Psoas muscle (tissue), 8 donors: Measurements from ENCODE around the gene DMGDH. TPM values are rescaled to one million over a fixed set of nuclear protein-coding genes. Genes with fewer than 3 reads are reported as not detected.

Experiments used
- ATAC-seq, 4 donors: fragments of 200-7000 bp; cut with Tn5 transposase; one replicate each; pipeline ENCODE4 v1.9.1; 2020; ENCODE audit warnings: moderate library complexity in 3 of 4, mild to moderate bottlenecking in 2 of 4
- DNase-seq, 2 donors: peaks; one replicate each; pipeline ENCODE4 v3.0.0-alpha.2; 2020
- H3K27ac ChIP-seq: fragments of 200-600 bp; one replicate; pipeline ENCODE4 v1.8.0; 2022
- H3K27me3 ChIP-seq, 3 donors: fragments of 200-600 bp in 1 of 3; one replicate each; pipeline versions ENCODE4 v1.6.1 to v1.8.0; 2013 to 2022; ENCODE audit warnings: low read length in 2 of 3, mild to moderate bottlenecking in 2 of 3, moderate library complexity in 1 of 3; ENCODE audit not compliant: insufficient read depth in 3 of 3
- H3K36me3 ChIP-seq, 2 donors: fragments of 200-600 bp in 1 of 2; one replicate each; pipeline versions ENCODE4 v1.6.1 to v1.8.0; 2013 to 2022; ENCODE audit warnings: low read depth in 1 of 2, mild to moderate bottlenecking in 1 of 2, moderate library complexity in 1 of 2; ENCODE audit not compliant: insufficient read depth in 1 of 2
- H3K4me1 ChIP-seq: fragments of 200-600 bp; one replicate; pipeline ENCODE4 v1.8.0; 2022
- H3K4me3 ChIP-seq: fragments of 200-600 bp; one replicate; pipeline ENCODE4 v1.8.0; 2022; ENCODE audit warnings: mild to moderate bottlenecking
- H3K9me3 ChIP-seq: fragments of 200-600 bp; one replicate; pipeline ENCODE4 v1.8.0; 2022
- CTCF ChIP-seq: fragments of 200-600 bp; IDR thresholded peaks from one replicate; pipeline ENCODE4 v1.8.0; 2022; ENCODE audit warnings: antibody characterized with exemption
- WGBS, 3 donors: extraction: QIAGEN DNeasy Blood & Tissue Kit; methylation state at CpG; one replicate each; pipeline versions ENCODE4 v1.1.6 to v1.1.7; 2013; 5-methylcytosine and 5-hydroxymethylcytosine counted together
- intact Hi-C, 2 donors: fragments of 100-400 bp; cut with DNase I; formaldehyde crosslinking; loops; one replicate each; pipeline versions ENCODE4 v1.11.0 to v1.14.2; 2022
- polyA plus RNA-seq, 3 donors: library from polyadenylated mRNA; stranded (reverse); fragments of 200-250 nt; gene quantifications; one replicate each; pipeline ENCODE4 v1.2.3, GENCODE V29; 2013
- total RNA-seq, 4 donors: library from RNA; stranded (reverse); fragmentation: NEBNext Ultra II Directional in 2 of 4; extraction: Animal tissue kit (Norgen Biotek cat#: 25700) in 2 of 4; gene quantifications; one replicate each; pipeline versions ENCODE4 v1.2.1 to v1.2.4, GENCODE V29; 2021 to 2023
- donor health status: healthy with polysubstance abuse.
- donor health status: DM: no; HTN: no; CAD: no; lungs with moderate emphysema.
- donor health status: Bipolar disorder and iron deficiency.
- donor health status: healthy.
- donor health status: DM: yes; HTN: yes; CAD: no.
- donor health status: DM: no; HTN: no; CAD: no.
- donor health status: DM: no; HTN: no; CAD: no.
- donor health status: DM: yes; HTN: yes; CAD: no.

Gene DMGDH
- total and polyA plus RNA-seq, 7 donors = 0.16 to 2.8 (median 1.7) TPM

GRCh38 chr5:79008362-79008761 is 61.1 kb downstream of the DMGDH start:
- H3K4me3 ChIP-seq = no peak overlapping the region
- intact Hi-C loops = no loop called here
- no peaks in the 10 kb centered on the region for H3K4me1 ChIP-seq
- DNase-seq (no peak), ATAC-seq (no peak)
- H3K36me3 ChIP-seq = no peaks in the 10 kb centered on the region
- no peaks in the 10 kb centered on the region for H3K9me3 ChIP-seq
- 64 to 94% (median 94%) methylated on average over 3 of the region's 3 CpGs for WGBS, 3 donors
- H3K27me3 ChIP-seq = no peaks in the 10 kb centered on the region
- H3K27ac ChIP-seq = no peak overlapping the region
- TF ChIP-seq CTCF = no peak

GRCh38 chr5:79007872-79008271 is 61.6 kb downstream of the DMGDH start:
- ATAC-seq = no peak
- WGBS, 3 donors = 79 to 99% (median 98%) methylated on average over 3 of the region's 3 CpGs
- Histone ChIP-seq H3K36me3 (no peaks in the 10 kb centered on the region), H3K9me3 (no peaks in the 10 kb centered on the region), H3K27ac (no peak overlapping the region), H3K4me3 (no peak overlapping the region), H3K27me3 (no peaks in the 10 kb centered on the region), H3K4me1 (no peaks in the 10 kb centered on the region)
- intact Hi-C loops = no loop called here
- no peak for DNase-seq
- no peak for TF ChIP-seq CTCF

GRCh38 chr5:79005936-79006631 is 63.4 kb downstream of the DMGDH start:
- no peak overlapping the region for H3K4me3 ChIP-seq
- TF ChIP-seq CTCF = no peak
- no peaks in the 10 kb centered on the region for H3K36me3 ChIP-seq
- H3K4me1 ChIP-seq = no peaks in the 10 kb centered on the region
- no peaks in the 10 kb centered on the region for H3K27me3 ChIP-seq
- no peaks in the 10 kb centered on the region for H3K9me3 ChIP-seq
- H3K27ac ChIP-seq = no peak overlapping the region
- WGBS, 3 donors = 87 to 90% (median 88%) methylated on average over 6 of the region's 6 CpGs
- ATAC-seq (no peak), DNase-seq (no peak)
- intact Hi-C loops = no loop called here

- Histone ChIP-seq H3K36me3 (no peaks in the 10 kb centered on the region), H3K4me1 (no peaks in the 10 kb centered on the region), H3K4me3 (no peak overlapping the region), H3K9me3 (no peaks in the 10 kb centered on the region), H3K27me3 (no peaks in the 10 kb centered on the region), H3K27ac (no peak overlapping the region)
- ATAC-seq (no peak), DNase-seq (no peak)
- intact Hi-C loops = no loop called here
- TF ChIP-seq CTCF = no peak
- WGBS, 3 donors = 74 to 81% (median 78%) methylated on average over 4 of the region's 4 CpGs
Measured at GRCh38 chr5:79005151-79005550, 64.3 kb downstream of the DMGDH start.

- TF ChIP-seq CTCF = no peak
- no peaks in the 10 kb centered on the region for H3K4me1 ChIP-seq
- H3K27ac ChIP-seq = no peak overlapping the region
- ATAC-seq (no peak), DNase-seq (no peak)
- H3K27me3 ChIP-seq = no peaks in the 10 kb centered on the region
- H3K9me3 ChIP-seq = no peaks in the 10 kb centered on the region
- H3K36me3 ChIP-seq = no peaks in the 10 kb centered on the region
- intact Hi-C loops = no loop called here
- 88 to 100% (median 100%) methylated on average over 1 of the region's 1 CpG for WGBS, 3 donors
- H3K4me3 ChIP-seq = no peak overlapping the region
Measured at GRCh38 chr5:79002374-79002773, 67.1 kb downstream of the DMGDH start.
